Gastroesophageal sphincter (tissue), 3 donors: ENCODE measurements around the gene ST6GALNAC3.

Experiments used
- POLR2AphosphoS5 ChIP-seq: sonication (generic); formaldehyde crosslinking; IDR thresholded peaks from one replicate; pipeline ENCODE4 v1.6.1; 2017; ENCODE audit warnings: antibody characterized with exemption
- TF ChIP-seq, protein P1 (sequence below), 4 experiments: fragments of 200-600 bp in 2 of 4; fragments of 450-650 bp in 2 of 4; sonication (generic) in 1 of 4; IDR thresholded peaks; one replicate each; pipeline ENCODE4 v1.5.1; 2017 to 2019; ENCODE audit warnings: antibody characterized with exemption in 4 of 4, mild to moderate bottlenecking in 2 of 4, moderate library complexity in 2 of 4

DNA sequence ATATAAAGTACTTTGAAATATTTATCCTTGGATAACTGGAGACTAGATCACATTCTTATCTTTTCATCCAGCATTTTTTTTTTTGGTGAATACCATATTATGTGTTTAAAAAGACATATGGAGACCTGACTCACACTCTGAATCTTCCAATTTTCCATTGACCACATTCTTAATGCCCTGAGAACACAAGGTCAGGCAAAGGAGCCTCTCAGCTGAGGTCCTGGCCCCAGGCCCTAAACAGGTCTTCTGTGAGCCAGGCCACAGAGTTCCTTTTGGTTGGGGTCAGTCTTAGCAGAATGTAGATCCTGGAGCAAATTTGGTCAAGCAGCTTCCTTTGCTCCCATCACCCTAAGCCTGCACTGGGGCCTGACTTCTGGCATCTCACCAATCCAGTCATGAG, 402.6 kb downstream of the ST6GALNAC3 start:
- TF ChIP-seq, protein P1, sequence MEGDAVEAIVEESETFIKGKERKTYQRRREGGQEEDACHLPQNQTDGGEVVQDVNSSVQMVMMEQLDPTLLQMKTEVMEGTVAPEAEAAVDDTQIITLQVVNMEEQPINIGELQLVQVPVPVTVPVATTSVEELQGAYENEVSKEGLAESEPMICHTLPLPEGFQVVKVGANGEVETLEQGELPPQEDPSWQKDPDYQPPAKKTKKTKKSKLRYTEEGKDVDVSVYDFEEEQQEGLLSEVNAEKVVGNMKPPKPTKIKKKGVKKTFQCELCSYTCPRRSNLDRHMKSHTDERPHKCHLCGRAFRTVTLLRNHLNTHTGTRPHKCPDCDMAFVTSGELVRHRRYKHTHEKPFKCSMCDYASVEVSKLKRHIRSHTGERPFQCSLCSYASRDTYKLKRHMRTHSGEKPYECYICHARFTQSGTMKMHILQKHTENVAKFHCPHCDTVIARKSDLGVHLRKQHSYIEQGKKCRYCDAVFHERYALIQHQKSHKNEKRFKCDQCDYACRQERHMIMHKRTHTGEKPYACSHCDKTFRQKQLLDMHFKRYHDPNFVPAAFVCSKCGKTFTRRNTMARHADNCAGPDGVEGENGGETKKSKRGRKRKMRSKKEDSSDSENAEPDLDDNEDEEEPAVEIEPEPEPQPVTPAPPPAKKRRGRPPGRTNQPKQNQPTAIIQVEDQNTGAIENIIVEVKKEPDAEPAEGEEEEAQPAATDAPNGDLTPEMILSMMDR (IDR thresholded peaks at IDR 0.05): no peak
- TF ChIP-seq POLR2AphosphoS5: no peak
